Activated CD4-positive, alpha-beta T cell treated with anti-CD3 and anti-CD28 coated beads, Interleukin-2, amount 10 ng/mL, durations not matched to agents 24 days and 14 days (primary cell): ENCODE results near the gene PRR29. TPM values are rescaled to one million over a fixed set of nuclear protein-coding genes. Genes with fewer than 3 reads are reported as not detected.

ENCODE experiments used
- DNase-seq: peaks from one replicate; pipeline ENCODE4 v3.0.0; 2022
- H3K27ac Mint-ChIP-seq: one replicate; pipeline ENCODE4 v1.8.0; 2022; ENCODE audit warnings: mild to moderate bottlenecking, mixed read lengths
- H3K27me3 Mint-ChIP-seq: one replicate; pipeline ENCODE4 v1.8.0; 2022; ENCODE audit warnings: mixed read lengths
- H3K36me3 Mint-ChIP-seq: one replicate; pipeline ENCODE4 v1.8.0; 2022; ENCODE audit warnings: low read depth, mild to moderate bottlenecking, mixed read lengths
- H3K4me1 Mint-ChIP-seq: one replicate; pipeline ENCODE4 v1.8.0; 2021; ENCODE audit warnings: mixed read lengths
- H3K4me3 Mint-ChIP-seq: one replicate; pipeline ENCODE4 v1.8.0; 2022; ENCODE audit warnings: mild to moderate bottlenecking, moderate library complexity, mixed read lengths
- H3K9me3 Mint-ChIP-seq: one replicate; pipeline ENCODE4 v1.8.0; 2021; ENCODE audit warnings: mixed read lengths
- intact Hi-C: fragments of 100-400 bp; cut with micrococcal nuclease; formaldehyde crosslinking; loops from one replicate; pipeline ENCODE4 v1.15.1; 2023
- total RNA-seq: library from RNA; stranded (reverse); gene quantifications from 2 replicates; pipeline ENCODE4 v1.2.3, GENCODE V29; 2022

Gene PRR29
- total RNA-seq, 1 donor from 2014 or later: 0.12 TPM

- peaks cover 6% of the 10 kb centered on the region for H3K36me3 Mint-ChIP-seq
- H3K27ac Mint-ChIP-seq: no peak overlapping the region
- intact Hi-C loops: loop anchor here (2.0 kb wide), 1 partner anchor 37 kb away; no protein-coding TSS in a partner anchor
- H3K4me1 Mint-ChIP-seq: peaks cover 18% of the 10 kb centered on the region
- peaks cover 3% of the 10 kb centered on the region for H3K27me3 Mint-ChIP-seq
- no peak overlapping the region for H3K4me3 Mint-ChIP-seq
- no peak for DNase-seq
- H3K9me3 Mint-ChIP-seq: peaks cover 11% of the 10 kb centered on the region
Measured at GRCh38 chr17:63984236-63984635, 13.9 kb upstream of the PRR29 start.

- peak; percentile 88 for DNase-seq
- intact Hi-C loops: loop anchor here (2.0 to 5.0 kb wide), 3 partner anchors 37 to 53 kb away; partner anchors contain the start of genes CD79B and ICAM2
- H3K4me3 Mint-ChIP-seq: peak overlapping the region; percentile 40
- peaks cover 11% of the 10 kb centered on the region for H3K9me3 Mint-ChIP-seq
- peaks cover 21% of the 10 kb centered on the region for H3K4me1 Mint-ChIP-seq
- H3K36me3 Mint-ChIP-seq: peaks cover 6% of the 10 kb centered on the region
- peak overlapping the region; percentile 85 for H3K27ac Mint-ChIP-seq
- H3K27me3 Mint-ChIP-seq: peaks cover 4% of the 10 kb centered on the region
Measured at GRCh38 chr17:63984651-63985386, 13.3 kb upstream of the PRR29 start.

GRCh38 chr17:63985387-63986140 lies 12.6 kb upstream of the PRR29 start:
- Mint-ChIP-seq H3K27ac (peak overlapping the region; percentile 85), H3K36me3 (peaks cover 6% of the 10 kb centered on the region), H3K27me3 (peaks cover 7% of the 10 kb centered on the region), H3K9me3 (peaks cover 11% of the 10 kb centered on the region), H3K4me3 (peak overlapping the region; percentile 40), H3K4me1 (peaks cover 26% of the 10 kb centered on the region)
- intact Hi-C loops: loop anchor here (2.0 to 5.0 kb wide), 3 partner anchors 37 to 53 kb away; partner anchors contain the start of genes CD79B and ICAM2
- no peak for DNase-seq

GRCh38 chr17:63986821-63987220 lies 11.3 kb upstream of the PRR29 start:
- H3K27me3 Mint-ChIP-seq: peaks cover 10% of the 10 kb centered on the region
- peaks cover 31% of the 10 kb centered on the region for H3K4me1 Mint-ChIP-seq
- no peak overlapping the region for H3K4me3 Mint-ChIP-seq
- H3K9me3 Mint-ChIP-seq: peaks cover 9% of the 10 kb centered on the region
- no peak for DNase-seq
- H3K36me3 Mint-ChIP-seq: peaks cover 6% of the 10 kb centered on the region
- peak overlapping the region; percentile 51 for H3K27ac Mint-ChIP-seq
- intact Hi-C loops: loop anchor here (5.0 kb wide), 2 partner anchors 35 to 55 kb away; partner anchors contain the start of genes CD79B and ICAM2

- no peak for DNase-seq
- H3K27ac Mint-ChIP-seq: no peak overlapping the region
- no peak overlapping the region for H3K4me3 Mint-ChIP-seq
- H3K4me1 Mint-ChIP-seq: peaks cover 36% of the 10 kb centered on the region
- intact Hi-C loops: loop anchor here (5.0 kb wide), 2 partner anchors 35 to 55 kb away; partner anchors contain the start of genes CD79B and ICAM2
- peaks cover 5% of the 10 kb centered on the region for H3K9me3 Mint-ChIP-seq
- H3K36me3 Mint-ChIP-seq: peaks cover 3% of the 10 kb centered on the region
- peaks cover 12% of the 10 kb centered on the region for H3K27me3 Mint-ChIP-seq
Measured at GRCh38 chr17:63987221-63988126, 10.7 kb upstream of the PRR29 start.

GRCh38 chr17:63988127-63988478 lies 10.0 kb upstream of the PRR29 start:
- no peak for DNase-seq
- intact Hi-C loops: loop anchor here (5.0 kb wide), 2 partner anchors 34 to 56 kb away; partner anchors contain the start of genes CD79B and ICAM2
- no peaks in the 10 kb centered on the region for H3K9me3 Mint-ChIP-seq
- H3K27me3 Mint-ChIP-seq: peaks cover 16% of the 10 kb centered on the region
- no peak overlapping the region for H3K27ac Mint-ChIP-seq
- H3K36me3 Mint-ChIP-seq: no peaks in the 10 kb centered on the region
- peaks cover 40% of the 10 kb centered on the region for H3K4me1 Mint-ChIP-seq
- no peak overlapping the region for H3K4me3 Mint-ChIP-seq

- no peak overlapping the region for H3K27ac Mint-ChIP-seq
- no peak overlapping the region for H3K4me3 Mint-ChIP-seq
- no peaks in the 10 kb centered on the region for H3K36me3 Mint-ChIP-seq
- H3K27me3 Mint-ChIP-seq: peaks cover 16% of the 10 kb centered on the region
- intact Hi-C loops: loop anchor here (5.0 kb wide), 2 partner anchors 33 to 57 kb away; partner anchors contain the start of genes CD79B and ICAM2
- DNase-seq: no peak
- no peaks in the 10 kb centered on the region for H3K9me3 Mint-ChIP-seq
- H3K4me1 Mint-ChIP-seq: peaks cover 46% of the 10 kb centered on the region
Measured at GRCh38 chr17:63988741-63989621, 9.2 kb upstream of the PRR29 start.

- no peaks in the 10 kb centered on the region for H3K36me3 Mint-ChIP-seq
- H3K4me3 Mint-ChIP-seq: no peak overlapping the region
- peaks cover 46% of the 10 kb centered on the region for H3K4me1 Mint-ChIP-seq
- no peaks in the 10 kb centered on the region for H3K9me3 Mint-ChIP-seq
- no peak for DNase-seq
- intact Hi-C loops: loop anchor here (2.0 to 5.0 kb wide), 3 partner anchors 33 to 71 kb away; partner anchors contain the start of genes CD79B, GH1 and ICAM2
- peak overlapping the region; percentile 58 for H3K27ac Mint-ChIP-seq
- H3K27me3 Mint-ChIP-seq: peaks cover 18% of the 10 kb centered on the region
Measured at GRCh38 chr17:63989622-63990345, 8.4 kb upstream of the PRR29 start.

GRCh38 chr17:63991611-63992010 lies 6.5 kb upstream of the PRR29 start:
- Mint-ChIP-seq H3K36me3 (no peaks in the 10 kb centered on the region), H3K27ac (peak overlapping the region; percentile 8), H3K27me3 (peaks cover 26% of the 10 kb centered on the region), H3K4me3 (no peak overlapping the region), H3K9me3 (no peaks in the 10 kb centered on the region), H3K4me1 (peaks cover 39% of the 10 kb centered on the region)
- DNase-seq: no peak
- intact Hi-C loops: loop anchor here (2.0 kb wide), 1 partner anchor 73 kb away; the partner anchor contains the start of gene GH1

- peaks cover 27% of the 10 kb centered on the region for H3K27me3 Mint-ChIP-seq
- DNase-seq: peak; percentile 74
- H3K36me3 Mint-ChIP-seq: no peaks in the 10 kb centered on the region
- H3K4me3 Mint-ChIP-seq: peak overlapping the region; percentile 42
- intact Hi-C loops: no loop called here
- H3K4me1 Mint-ChIP-seq: peaks cover 43% of the 10 kb centered on the region
- H3K9me3 Mint-ChIP-seq: no peaks in the 10 kb centered on the region
- H3K27ac Mint-ChIP-seq: no peak overlapping the region
Measured at GRCh38 chr17:63993368-63993985, 4.7 kb upstream of the PRR29 start.

- Mint-ChIP-seq H3K27ac (no peak overlapping the region), H3K4me1 (peaks cover 45% of the 10 kb centered on the region), H3K4me3 (no peak overlapping the region), H3K36me3 (peaks cover 5% of the 10 kb centered on the region), H3K9me3 (no peaks in the 10 kb centered on the region), H3K27me3 (peaks cover 23% of the 10 kb centered on the region)
- intact Hi-C loops: no loop called here
- DNase-seq: no peak
Measured at GRCh38 chr17:63995626-63996025, 2.5 kb upstream of the PRR29 start.
